ENCODE measurements around the gene HECW1.

GRCh38 chr7:43096875-43097274 is 15.6 kb upstream of the HECW1 start:
- TF ChIP-seq POLR2AphosphoS5 (IDR thresholded peaks at IDR 0.05; ENCODE audit: borderline replicate concordance, low read depth, low read length) (no peak), EZH2 (IDR thresholded peaks at IDR 0.05) (no peak), FOXP2 (optimal IDR thresholded peaks at IDR 0.05; ENCODE audit: control extremely low read depth, extremely low read length, insufficient read depth) (no peak)

Measured in SK-N-MC (cell line).